K562 (cell line): ENCODE measurements around the gene C2orf42. TPM values are rescaled to one million over a fixed set of nuclear protein-coding genes. Genes with fewer than 3 reads are reported as not detected.

ENCODE experiments used
- ARID3B ChIP-seq: fragments of 250-450 bp; sonication (Bioruptor Pico); IDR thresholded peaks from 2 replicates; pipeline ENCODE4 v1.4.0; 2020; ENCODE audit warnings: borderline replicate concordance
- CXXC5 ChIP-seq: fragments of 250-450 bp; sonication (Bioruptor Pico); IDR thresholded peaks from 2 replicates; pipeline ENCODE4 v1.8.0; 2022; ENCODE audit warnings: inconsistent platforms, mild to moderate bottlenecking, moderate library complexity
- DDX20 ChIP-seq: fragments of 450-650 bp; IDR thresholded peaks from 2 replicates; pipeline ENCODE4 v1.6.1; 2016; ENCODE audit warnings: missing genetic modification characterization, low read depth, mild to moderate bottlenecking, missing compliant biosample characterization, moderate library complexity
- E2F5 ChIP-seq: sonication (generic); formaldehyde crosslinking; IDR thresholded peaks from 2 replicates; pipeline ENCODE4 v1.8.0; 2022; ENCODE audit warnings: mild to moderate bottlenecking, missing genetic modification reagents
- ELK3 ChIP-seq: fragments of 450-650 bp; formaldehyde crosslinking; IDR thresholded peaks from 2 replicates; pipeline ENCODE4 v1.4.0; 2020; ENCODE audit warnings: mild to moderate bottlenecking
- EP300 ChIP-seq: IDR thresholded peaks from 2 replicates; pipeline ENCODE4 v1.6.1; 2012; ENCODE audit warnings: low read length, improper control_type of control experiment
- FOXJ2 ChIP-seq: fragments of 200-800 bp; sonication (Bioruptor generic); IDR thresholded peaks from 2 replicates; pipeline ENCODE4 v1.6.1; 2016; ENCODE audit warnings: missing genetic modification characterization, missing compliant biosample characterization
- FOXK1 ChIP-seq: sonication (generic); formaldehyde crosslinking; IDR thresholded peaks from 2 replicates; pipeline ENCODE4 v1.8.0; 2022; ENCODE audit warnings: missing genetic modification reagents, mild to moderate bottlenecking, borderline replicate concordance
- GABPB2 ChIP-seq: fragments of 250-450 bp; sonication (Bioruptor Pico); conservative IDR thresholded peaks from 2 replicates; pipeline ENCODE4 v1.5.1; 2021; ENCODE audit warnings: mild to moderate bottlenecking
- JUN ChIP-seq, 2 experiments: sonication (generic) in 1 of 2; formaldehyde crosslinking in 1 of 2; IDR thresholded peaks; 2 replicates each; pipeline versions ENCODE4 v1.6.1 to v1.8.0; 2012 to 2022; ENCODE audit warnings: borderline replicate concordance in 2 of 2, mild to moderate bottlenecking in 2 of 2, improper control_type of control experiment in 1 of 2, low read depth in 1 of 2, low read length in 1 of 2, missing genetic modification reagents in 1 of 2
- MBD2 ChIP-seq: sonication (generic); IDR thresholded peaks from 2 replicates; pipeline ENCODE4 v1.6.1; 2016; ENCODE audit warnings: low read depth, borderline replicate concordance
- NBN ChIP-seq: fragments of 450-650 bp; IDR thresholded peaks from 2 replicates; pipeline ENCODE4 v1.6.1; 2016; ENCODE audit warnings: low read depth, mild to moderate bottlenecking
- NR1H2 ChIP-seq: sonication (generic); formaldehyde crosslinking; IDR thresholded peaks from 2 replicates; pipeline ENCODE4 v1.4.0; 2020; ENCODE audit warnings: mild to moderate bottlenecking, missing genetic modification reagents
- NUFIP1 ChIP-seq: fragments of 450-650 bp; IDR thresholded peaks from 2 replicates; pipeline ENCODE4 v1.6.1; 2018; ENCODE audit not compliant: partially characterized antibody
- POU5F1 ChIP-seq: fragments of 150-350 bp; IDR thresholded peaks from 2 replicates; pipeline ENCODE4 v1.6.1; 2014; ENCODE audit warnings: borderline replicate concordance, low read length, low read depth, mild to moderate bottlenecking; ENCODE audit not compliant: partially characterized antibody
- SIX5 ChIP-seq, 2 experiments: IDR thresholded peaks; 2 replicates each; pipeline ENCODE4 v1.6.1; 2011; ENCODE audit warnings: low read length in 2 of 2, borderline replicate concordance in 1 of 2, low read depth in 1 of 2, mild to moderate bottlenecking in 1 of 2, moderate library complexity in 1 of 2; ENCODE audit not compliant: insufficient read depth in 1 of 2
- SREBF1 ChIP-seq: fragments of 150-350 bp; IDR thresholded peaks from 2 replicates; pipeline ENCODE4 v1.6.1; 2014; ENCODE audit warnings: antibody characterized with exemption, low read depth, low read length, borderline replicate concordance
- SREBF2 ChIP-seq: sonication (generic); formaldehyde crosslinking; IDR thresholded peaks from 2 replicates; pipeline ENCODE4 v1.4.0; 2020; ENCODE audit warnings: mild to moderate bottlenecking, missing genetic modification reagents
- TARDBP ChIP-seq: fragments of 450-650 bp; IDR thresholded peaks from 2 replicates; pipeline ENCODE4 v1.6.1; 2016
- WHSC1 ChIP-seq: IDR thresholded peaks from one replicate; pipeline ENCODE4 v1.6.1; 2012; ENCODE audit warnings: low read length, control low read depth, inconsistent platforms
- ZFP36 ChIP-seq: fragments of 150-350 bp; IDR thresholded peaks from 2 replicates; pipeline ENCODE4 v1.6.1; 2018; ENCODE audit warnings: low read length, low read depth; ENCODE audit not compliant: partially characterized antibody
- ZNF175 ChIP-seq: fragments of 200-800 bp; sonication (Bioruptor generic); IDR thresholded peaks from 2 replicates; pipeline ENCODE4 v1.6.1; 2016; ENCODE audit warnings: low read depth, mild to moderate bottlenecking, missing genetic modification characterization, missing compliant biosample characterization
- ZNF41 ChIP-seq: fragments of 250-450 bp; sonication (Bioruptor Pico); conservative IDR thresholded peaks from 2 replicates; pipeline ENCODE4 v1.4.0; 2020; ENCODE audit warnings: mild to moderate bottlenecking
- ZNF449 ChIP-seq: fragments of 250-450 bp; sonication (Bioruptor Pico); IDR thresholded peaks from 2 replicates; pipeline ENCODE4 v1.8.0; 2022; ENCODE audit warnings: moderate library complexity, mild to moderate bottlenecking, inconsistent platforms
- ZNF644 ChIP-seq: fragments of 200-800 bp; sonication (Bioruptor generic); IDR thresholded peaks from 2 replicates; pipeline ENCODE4 v1.6.1; 2016; ENCODE audit warnings: low read depth, missing genetic modification characterization, missing compliant biosample characterization
- polyA plus RNA-seq, 8 experiments: library from polyadenylated mRNA; depleted of rRNA in 4 of 8; stranded (reverse) in 5 of 8; unstranded in 3 of 8; fragments of >200 nt; fragmentation: Nextera tagmentation in 2 of 8; fragmentation: Illumina TruSeq in 1 of 8; extraction: Ambion mirVana in 2 of 8; extraction: Trizol in 1 of 8; gene quantifications; 2 replicates each; pipeline versions ENCODE4 v1.2.1 to v1.2.3, GENCODE V29; 2011 to 2014; ENCODE audit warnings: inconsistent platforms in 1 of 8, missing spikeins in 1 of 8
- total RNA-seq, 7 experiments: library from RNA; depleted of rRNA in 6 of 7; stranded (reverse); fragments of >200 nt in 6 of 7; fragmentation: Illumina TruSeq in 2 of 7; extraction: Trizol in 2 of 7; gene quantifications; 2 replicates each; pipeline versions ENCODE4 v1.2.1 to v1.2.3, GENCODE V29; 2011 to 2021; ENCODE audit warnings: low replicate concordance in 1 of 7

The C2orf42 gene
- total and polyA plus RNA-seq, 9 of the 15 experiments (the other 6 are each of a cell fraction or from before 2014, with no cell fraction given) = 4.6 to 10.9 (median 7.5) TPM

GRCh38 chr2:70124983-70125480, 65.8 kb downstream of the C2orf42 start (continued):
- TF ChIP-seq MBD2 (no peak), GABPB2 (CRISPR knock-in tag) (no peak), POU5F1 (no peak), FOXJ2 (tag) (no peak), SREBF2 (CRISPR knock-in tag) (no peak), EP300 (no peak), E2F5 (CRISPR knock-in tag) (no peak), TARDBP (no peak), SIX5 (IDR thresholded peaks at IDR 0.05; ENCODE audit: borderline replicate concordance in 1 of 2, insufficient read depth in 1 of 2, low read depth in 1 of 2, low read length in 2 of 2) (no peak), CXXC5 (peak; percentile 77), NR1H2 (CRISPR knock-in tag) (no peak), JUN (IDR thresholded peaks at IDR 0.05; ENCODE audit: borderline replicate concordance, low read depth, low read length) (no peak), JUN (CRISPR knock-in tag; IDR thresholded peaks at IDR 0.05; ENCODE audit: borderline replicate concordance) (no peak), NBN (no peak), ELK3 (CRISPR knock-in tag) (no peak), NUFIP1 (no peak), FOXK1 (no peak), ZNF449 (no peak), ARID3B (CRISPR knock-in tag) (no peak), WHSC1 (no peak), ZNF41 (CRISPR knock-in tag) (no peak), ZNF644 (tag) (no peak), ZNF175 (peak; percentile 81; the same call in 1 of the 2 replicates), ZFP36 (no peak), DDX20 (tag) (no peak), SREBF1 (no peak)
